Liver (tissue), 9 donors: ENCODE data around the gene SLC1A3. TPM values are rescaled to one million over a fixed set of nuclear protein-coding genes. Genes with fewer than 3 reads are reported as not detected.

Experiments
- DNase-seq: peaks from one replicate; pipeline ENCODE4 v3.0.0-alpha.2; 2017; ENCODE audit warnings: low spot score
- H3K27ac ChIP-seq, 2 donors: one replicate each; pipeline ENCODE4 v1.7.0; 2013; ENCODE audit warnings: inconsistent platforms in 2 of 2, low read length in 2 of 2, control low read depth in 1 of 2, low read depth in 1 of 2, mild to moderate bottlenecking in 1 of 2
- H3K27me3 ChIP-seq, 4 donors: one replicate each; pipeline versions ENCODE4 v1.6.1 to v1.7.0; 2013; ENCODE audit warnings: low read length in 3 of 4, inconsistent platforms in 1 of 4, mild to moderate bottlenecking in 1 of 4, moderate library complexity in 1 of 4; ENCODE audit not compliant: control insufficient read depth in 4 of 4, insufficient read depth in 4 of 4
- H3K36me3 ChIP-seq, 4 donors: one replicate each; pipeline versions ENCODE4 v1.6.1 to v1.7.0; 2013; ENCODE audit warnings: low read length in 3 of 4, mild to moderate bottlenecking in 3 of 4, low read depth in 1 of 4, moderate library complexity in 1 of 4; ENCODE audit not compliant: control insufficient read depth in 4 of 4, insufficient read depth in 3 of 4
- H3K4me1 ChIP-seq, 4 donors: one replicate each; pipeline versions ENCODE4 v1.6.1 to v1.7.0; 2013; ENCODE audit warnings: low read length in 3 of 4, mild to moderate bottlenecking in 3 of 4, moderate library complexity in 1 of 4; ENCODE audit not compliant: control insufficient read depth in 4 of 4, insufficient read depth in 4 of 4
- H3K4me3 ChIP-seq, 3 donors: one replicate each; pipeline versions ENCODE4 v1.6.1 to v1.7.0; 2013; ENCODE audit warnings: low read length in 3 of 3, control low read depth in 1 of 3, low read depth in 1 of 3, mild to moderate bottlenecking in 1 of 3
- H3K9ac ChIP-seq, 2 donors: one replicate each; pipeline ENCODE4 v1.7.0; 2013; ENCODE audit warnings: low read length in 2 of 2, mild to moderate bottlenecking in 2 of 2, moderate library complexity in 2 of 2, control low read depth in 1 of 2, low read depth in 1 of 2
- H3K9me3 ChIP-seq, 4 donors: one replicate each; pipeline versions ENCODE4 v1.6.1 to v1.7.0; 2013; ENCODE audit warnings: low read length in 3 of 4; ENCODE audit not compliant: control insufficient read depth in 4 of 4
- EGR1 ChIP-seq, 2 donors: IDR thresholded peaks; 2 replicates each; pipeline ENCODE4 v1.6.1; 2016 to 2018; ENCODE audit warnings: antibody characterized with exemption in 2 of 2, low read depth in 2 of 2
- FOXA1 ChIP-seq: IDR thresholded peaks from 2 replicates; pipeline ENCODE4 v1.6.1; 2016; ENCODE audit warnings: antibody characterized with exemption
- FOXA2 ChIP-seq: IDR thresholded peaks from 2 replicates; pipeline ENCODE4 v1.6.1; 2016; ENCODE audit warnings: antibody characterized with exemption
- GABPA ChIP-seq, 2 donors: IDR thresholded peaks in 1 of 2; conservative IDR thresholded peaks in 1 of 2; 2 replicates each; pipeline ENCODE4 v1.6.1; 2016; ENCODE audit warnings: antibody characterized with exemption in 2 of 2, mild to moderate bottlenecking in 1 of 2, moderate library complexity in 1 of 2
- HNF4A ChIP-seq, 2 donors: conservative IDR thresholded peaks; 2 replicates each; pipeline ENCODE4 v1.6.1; 2016; ENCODE audit warnings: antibody characterized with exemption in 2 of 2, mild to moderate bottlenecking in 2 of 2
- HNF4G ChIP-seq: IDR thresholded peaks from 2 replicates; pipeline ENCODE4 v1.6.1; 2016; ENCODE audit warnings: antibody characterized with exemption
- JUND ChIP-seq, 2 donors: IDR thresholded peaks; 2 replicates each; pipeline ENCODE4 v1.6.1; 2016; ENCODE audit warnings: antibody characterized with exemption in 2 of 2
- NR2F2 ChIP-seq: IDR thresholded peaks from 2 replicates; pipeline ENCODE4 v1.6.1; 2016; ENCODE audit warnings: antibody characterized with exemption
- RAD21 ChIP-seq, 2 donors: IDR thresholded peaks; 2 replicates each; pipeline ENCODE4 v1.6.1; 2016; ENCODE audit warnings: antibody characterized with exemption in 2 of 2, mild to moderate bottlenecking in 2 of 2
- RXRA ChIP-seq, 2 donors: IDR thresholded peaks; 2 replicates each; pipeline ENCODE4 v1.6.1; 2017 to 2018; ENCODE audit warnings: antibody characterized with exemption in 2 of 2, mild to moderate bottlenecking in 1 of 2
- SP1 ChIP-seq: IDR thresholded peaks from 2 replicates; pipeline ENCODE4 v1.6.1; 2018; ENCODE audit warnings: antibody characterized with exemption, mild to moderate bottlenecking
- TAF1 ChIP-seq: conservative IDR thresholded peaks from 2 replicates; pipeline ENCODE4 v1.6.1; 2016; ENCODE audit warnings: antibody characterized with exemption, mild to moderate bottlenecking
- WGBS: extraction: QIAGEN DNeasy Blood & Tissue Kit; methylation state at CpG from one replicate; pipeline ENCODE4 v1.1.7; 2013; 5-methylcytosine and 5-hydroxymethylcytosine counted together
- polyA plus RNA-seq, 2 donors: library from polyadenylated mRNA; stranded (reverse) in 1 of 2; unstranded in 1 of 2; fragments of 200-250 nt in 1 of 2; fragments of >200 nt in 1 of 2; fragmentation: Nextera tagmentation in 1 of 2; extraction: Ambion mirVana in 1 of 2; gene quantifications; one replicate each; pipeline versions ENCODE4 v1.2.1 to v1.2.3, GENCODE V29; 2013 to 2015
- total RNA-seq, 2 donors: library from RNA; depleted of rRNA; stranded (reverse); fragments of >200 nt; gene quantifications; one replicate each; pipeline ENCODE4 v1.2.3, GENCODE V29; 2014
- TF ChIP-seq, protein P1 (sequence below): IDR thresholded peaks from 2 replicates; pipeline ENCODE4 v1.6.1; 2016; ENCODE audit warnings: antibody characterized with exemption
- TF ChIP-seq, protein P2 (sequence below): IDR thresholded peaks from 2 replicates; pipeline ENCODE4 v1.6.1; 2016; ENCODE audit warnings: antibody characterized with exemption, mild to moderate bottlenecking
- TF ChIP-seq, protein P3 (sequence below): IDR thresholded peaks from 2 replicates; pipeline ENCODE4 v1.6.1; 2016; ENCODE audit warnings: antibody characterized with exemption
- TF ChIP-seq, protein P4 (sequence below): fragments of 150-350 bp; IDR thresholded peaks from 2 replicates; pipeline ENCODE4 v1.5.1; 2017; ENCODE audit warnings: improper control_type of control experiment, low read depth, low read length; ENCODE audit not compliant: missing input control
- TF ChIP-seq, protein P5 (sequence below): IDR thresholded peaks from 2 replicates; pipeline ENCODE4 v1.6.1; 2016; ENCODE audit warnings: antibody characterized with exemption
- donor health status: healthy.
- donor health status: healthy.
- donor health status: healthy.
- donor health status: healthy.
- donor health status: healthy.

The SLC1A3 gene
- total and polyA plus RNA-seq, 4 donors: 1.8 to 8.8 (median 2.8) TPM

DNA sequence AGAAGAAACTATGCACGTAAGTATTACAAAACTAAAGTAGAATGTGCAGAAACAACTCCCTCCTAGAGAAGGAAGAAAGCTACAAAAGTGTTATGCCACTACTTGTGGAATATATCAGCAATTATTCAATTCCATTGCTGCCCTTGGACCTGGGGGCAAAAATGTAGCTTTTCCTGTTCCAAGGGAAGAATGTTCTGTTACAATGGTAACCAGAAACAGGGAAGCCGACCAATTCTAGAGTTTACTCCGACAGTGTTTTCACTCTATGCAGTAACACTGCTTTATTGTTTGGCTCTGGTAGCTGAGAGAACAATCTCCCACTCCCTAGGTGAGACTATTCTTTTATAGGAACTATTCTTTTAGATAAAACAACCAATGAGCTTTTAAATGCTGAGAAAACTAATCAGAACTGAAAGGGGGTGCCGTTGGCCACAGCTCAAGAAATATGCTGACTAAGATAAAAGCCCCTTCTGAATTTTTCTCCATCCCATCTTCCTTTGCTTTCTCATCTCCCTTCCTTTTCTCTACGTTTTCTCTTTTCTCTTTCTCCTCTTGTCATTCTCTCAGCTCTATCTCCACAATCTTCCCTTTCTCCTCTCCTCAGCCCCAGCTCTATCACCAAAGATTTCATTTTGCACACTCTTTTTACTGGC lies 54.1 kb downstream of the SLC1A3 start:
- no peaks in the 10 kb centered on the region for H3K9me3 ChIP-seq

DNA sequence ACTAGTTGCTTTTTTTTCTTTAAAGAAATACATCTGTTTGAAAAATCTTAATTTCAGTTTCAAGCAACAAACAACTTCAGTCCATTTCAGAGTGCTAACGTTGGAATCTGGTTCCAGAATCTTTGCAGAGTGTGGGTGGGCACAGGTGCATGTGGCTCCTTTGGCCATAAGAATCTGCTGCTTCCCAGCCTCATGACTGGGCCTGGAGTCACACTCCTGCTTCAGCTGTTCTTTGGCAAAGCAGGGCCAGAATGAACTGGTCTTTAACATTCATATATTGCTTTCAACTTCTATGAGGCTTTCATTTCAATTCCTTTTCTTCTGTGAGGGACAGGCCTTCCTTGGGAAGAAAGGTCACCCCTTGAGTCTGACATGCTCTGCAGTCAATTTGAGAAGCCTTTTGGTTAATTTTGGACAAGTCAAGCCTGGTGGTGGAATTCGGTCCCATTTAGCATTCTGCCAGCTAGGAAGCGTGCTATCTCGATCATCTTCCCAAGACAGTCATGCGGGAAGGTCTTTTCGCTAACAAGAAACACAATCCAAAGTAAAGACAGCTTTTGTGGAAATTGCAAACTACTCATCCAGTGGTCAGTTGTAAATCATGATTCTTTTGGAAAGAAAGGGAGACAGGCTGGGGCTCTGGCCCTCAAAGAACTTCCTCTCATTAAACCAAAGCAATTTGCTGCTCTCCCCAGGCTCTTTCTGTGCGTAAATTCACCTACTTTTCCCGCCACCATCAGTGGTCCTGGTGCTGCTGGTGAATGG lies 55.2 kb downstream of the SLC1A3 start:
- 95% methylated on average over 8 of the region's 8 CpGs for WGBS
- no peak overlapping the region for H3K9ac ChIP-seq
- no peaks in the 10 kb centered on the region for H3K36me3 ChIP-seq
- TF ChIP-seq NR2F2 (no peak), RXRA (IDR thresholded peaks at IDR 0.05) (no peak), HNF4G (no peak), RAD21 (IDR thresholded peaks at IDR 0.05) (no peak), HNF4A (conservative IDR thresholded peaks at IDR 0.05) (no peak), GABPA (IDR thresholded peaks at IDR 0.05 in 1 of 2, conservative IDR thresholded peaks at IDR 0.05 in 1 of 2) (no peak), FOXA2 (no peak), EGR1 (IDR thresholded peaks at IDR 0.05; ENCODE audit: low read depth in 2 of 2) (no peak), JUND (IDR thresholded peaks at IDR 0.05) (no peak), TAF1 (no peak), FOXA1 (no peak)
- TF ChIP-seq, protein P1, sequence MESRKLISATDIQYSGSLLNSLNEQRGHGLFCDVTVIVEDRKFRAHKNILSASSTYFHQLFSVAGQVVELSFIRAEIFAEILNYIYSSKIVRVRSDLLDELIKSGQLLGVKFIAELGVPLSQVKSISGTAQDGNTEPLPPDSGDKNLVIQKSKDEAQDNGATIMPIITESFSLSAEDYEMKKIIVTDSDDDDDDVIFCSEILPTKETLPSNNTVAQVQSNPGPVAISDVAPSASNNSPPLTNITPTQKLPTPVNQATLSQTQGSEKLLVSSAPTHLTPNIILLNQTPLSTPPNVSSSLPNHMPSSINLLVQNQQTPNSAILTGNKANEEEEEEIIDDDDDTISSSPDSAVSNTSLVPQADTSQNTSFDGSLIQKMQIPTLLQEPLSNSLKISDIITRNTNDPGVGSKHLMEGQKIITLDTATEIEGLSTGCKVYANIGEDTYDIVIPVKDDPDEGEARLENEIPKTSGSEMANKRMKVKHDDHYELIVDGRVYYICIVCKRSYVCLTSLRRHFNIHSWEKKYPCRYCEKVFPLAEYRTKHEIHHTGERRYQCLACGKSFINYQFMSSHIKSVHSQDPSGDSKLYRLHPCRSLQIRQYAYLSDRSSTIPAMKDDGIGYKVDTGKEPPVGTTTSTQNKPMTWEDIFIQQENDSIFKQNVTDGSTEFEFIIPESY: no peak
- TF ChIP-seq, protein P2, sequence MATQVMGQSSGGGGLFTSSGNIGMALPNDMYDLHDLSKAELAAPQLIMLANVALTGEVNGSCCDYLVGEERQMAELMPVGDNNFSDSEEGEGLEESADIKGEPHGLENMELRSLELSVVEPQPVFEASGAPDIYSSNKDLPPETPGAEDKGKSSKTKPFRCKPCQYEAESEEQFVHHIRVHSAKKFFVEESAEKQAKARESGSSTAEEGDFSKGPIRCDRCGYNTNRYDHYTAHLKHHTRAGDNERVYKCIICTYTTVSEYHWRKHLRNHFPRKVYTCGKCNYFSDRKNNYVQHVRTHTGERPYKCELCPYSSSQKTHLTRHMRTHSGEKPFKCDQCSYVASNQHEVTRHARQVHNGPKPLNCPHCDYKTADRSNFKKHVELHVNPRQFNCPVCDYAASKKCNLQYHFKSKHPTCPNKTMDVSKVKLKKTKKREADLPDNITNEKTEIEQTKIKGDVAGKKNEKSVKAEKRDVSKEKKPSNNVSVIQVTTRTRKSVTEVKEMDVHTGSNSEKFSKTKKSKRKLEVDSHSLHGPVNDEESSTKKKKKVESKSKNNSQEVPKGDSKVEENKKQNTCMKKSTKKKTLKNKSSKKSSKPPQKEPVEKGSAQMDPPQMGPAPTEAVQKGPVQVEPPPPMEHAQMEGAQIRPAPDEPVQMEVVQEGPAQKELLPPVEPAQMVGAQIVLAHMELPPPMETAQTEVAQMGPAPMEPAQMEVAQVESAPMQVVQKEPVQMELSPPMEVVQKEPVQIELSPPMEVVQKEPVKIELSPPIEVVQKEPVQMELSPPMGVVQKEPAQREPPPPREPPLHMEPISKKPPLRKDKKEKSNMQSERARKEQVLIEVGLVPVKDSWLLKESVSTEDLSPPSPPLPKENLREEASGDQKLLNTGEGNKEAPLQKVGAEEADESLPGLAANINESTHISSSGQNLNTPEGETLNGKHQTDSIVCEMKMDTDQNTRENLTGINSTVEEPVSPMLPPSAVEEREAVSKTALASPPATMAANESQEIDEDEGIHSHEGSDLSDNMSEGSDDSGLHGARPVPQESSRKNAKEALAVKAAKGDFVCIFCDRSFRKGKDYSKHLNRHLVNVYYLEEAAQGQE: no peak
- TF ChIP-seq, protein P3, sequence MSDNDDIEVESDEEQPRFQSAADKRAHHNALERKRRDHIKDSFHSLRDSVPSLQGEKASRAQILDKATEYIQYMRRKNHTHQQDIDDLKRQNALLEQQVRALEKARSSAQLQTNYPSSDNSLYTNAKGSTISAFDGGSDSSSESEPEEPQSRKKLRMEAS: no peak

More for the DNA sequence above, 54.1 kb downstream of the SLC1A3 start:
- DNase-seq: no peak
- peaks cover 0 to 7% (median 1%) of the 10 kb centered on the region in 4 donors for H3K4me1 ChIP-seq
- H3K9ac ChIP-seq: no peak overlapping the region
- WGBS: 81% methylated on average over 5 of the region's 5 CpGs
- H3K27me3 ChIP-seq: no peaks in the 10 kb centered on the region
- no peak overlapping the region for H3K27ac ChIP-seq
- TF ChIP-seq, protein P1: no peak
- TF ChIP-seq, protein P4, sequence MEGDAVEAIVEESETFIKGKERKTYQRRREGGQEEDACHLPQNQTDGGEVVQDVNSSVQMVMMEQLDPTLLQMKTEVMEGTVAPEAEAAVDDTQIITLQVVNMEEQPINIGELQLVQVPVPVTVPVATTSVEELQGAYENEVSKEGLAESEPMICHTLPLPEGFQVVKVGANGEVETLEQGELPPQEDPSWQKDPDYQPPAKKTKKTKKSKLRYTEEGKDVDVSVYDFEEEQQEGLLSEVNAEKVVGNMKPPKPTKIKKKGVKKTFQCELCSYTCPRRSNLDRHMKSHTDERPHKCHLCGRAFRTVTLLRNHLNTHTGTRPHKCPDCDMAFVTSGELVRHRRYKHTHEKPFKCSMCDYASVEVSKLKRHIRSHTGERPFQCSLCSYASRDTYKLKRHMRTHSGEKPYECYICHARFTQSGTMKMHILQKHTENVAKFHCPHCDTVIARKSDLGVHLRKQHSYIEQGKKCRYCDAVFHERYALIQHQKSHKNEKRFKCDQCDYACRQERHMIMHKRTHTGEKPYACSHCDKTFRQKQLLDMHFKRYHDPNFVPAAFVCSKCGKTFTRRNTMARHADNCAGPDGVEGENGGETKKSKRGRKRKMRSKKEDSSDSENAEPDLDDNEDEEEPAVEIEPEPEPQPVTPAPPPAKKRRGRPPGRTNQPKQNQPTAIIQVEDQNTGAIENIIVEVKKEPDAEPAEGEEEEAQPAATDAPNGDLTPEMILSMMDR: no peak
- TF ChIP-seq SP1: peak; percentile 48
- TF ChIP-seq, protein P5, sequence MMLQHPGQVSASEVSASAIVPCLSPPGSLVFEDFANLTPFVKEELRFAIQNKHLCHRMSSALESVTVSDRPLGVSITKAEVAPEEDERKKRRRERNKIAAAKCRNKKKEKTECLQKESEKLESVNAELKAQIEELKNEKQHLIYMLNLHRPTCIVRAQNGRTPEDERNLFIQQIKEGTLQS: no peak
- TF ChIP-seq, protein P3: no peak
- H3K4me3 ChIP-seq: no peak overlapping the region
- no peaks in the 10 kb centered on the region for H3K36me3 ChIP-seq

More for the DNA sequence above, 55.2 kb downstream of the SLC1A3 start:
- H3K4me3 ChIP-seq: no peak overlapping the region
- H3K27ac ChIP-seq: no peak overlapping the region
- no peak for DNase-seq
- no peaks in the 10 kb centered on the region for H3K9me3 ChIP-seq
- H3K4me1 ChIP-seq: peaks cover 0 to 7% (median 1%) of the 10 kb centered on the region in 4 donors
- no peaks in the 10 kb centered on the region for H3K27me3 ChIP-seq
